GM15510 (cell line): ENCODE measurements around the gene OR2D3.

Source experiments
- POLR2A ChIP-seq: IDR thresholded peaks from 3 replicates; pipeline ENCODE4 v1.6.1; 2011; ENCODE audit warnings: borderline replicate concordance; ENCODE audit not compliant: insufficient read length; ENCODE audit errors: extremely low read depth

The OR2D3 gene, protein sequence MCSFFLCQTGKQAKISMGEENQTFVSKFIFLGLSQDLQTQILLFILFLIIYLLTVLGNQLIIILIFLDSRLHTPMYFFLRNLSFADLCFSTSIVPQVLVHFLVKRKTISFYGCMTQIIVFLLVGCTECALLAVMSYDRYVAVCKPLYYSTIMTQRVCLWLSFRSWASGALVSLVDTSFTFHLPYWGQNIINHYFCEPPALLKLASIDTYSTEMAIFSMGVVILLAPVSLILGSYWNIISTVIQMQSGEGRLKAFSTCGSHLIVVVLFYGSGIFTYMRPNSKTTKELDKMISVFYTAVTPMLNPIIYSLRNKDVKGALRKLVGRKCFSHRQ

DNA sequence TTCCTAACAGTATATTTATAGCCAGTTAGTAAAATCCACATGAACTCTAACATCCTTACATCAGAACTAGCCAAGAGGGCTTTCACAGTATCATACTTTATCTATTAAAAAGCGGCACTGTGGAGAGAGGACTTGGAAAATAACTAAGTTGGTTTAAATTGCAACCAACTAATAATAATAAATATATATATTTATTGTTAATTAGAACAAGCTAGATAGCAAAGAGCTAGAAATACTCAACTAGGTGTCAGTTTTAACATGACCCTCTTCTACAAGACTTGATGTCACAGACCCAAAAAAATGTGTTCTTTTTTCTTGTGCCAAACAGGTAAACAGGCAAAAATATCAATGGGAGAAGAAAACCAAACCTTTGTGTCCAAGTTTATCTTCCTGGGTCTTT, at the start of gene OR2D3:
Gene OR2D3 (plus strand): TSS at position 301 of the 400 bp plus-strand sequence. CDS start 0 bp downstream, at position 301.
- TF ChIP-seq POLR2A: no peak

DNA sequence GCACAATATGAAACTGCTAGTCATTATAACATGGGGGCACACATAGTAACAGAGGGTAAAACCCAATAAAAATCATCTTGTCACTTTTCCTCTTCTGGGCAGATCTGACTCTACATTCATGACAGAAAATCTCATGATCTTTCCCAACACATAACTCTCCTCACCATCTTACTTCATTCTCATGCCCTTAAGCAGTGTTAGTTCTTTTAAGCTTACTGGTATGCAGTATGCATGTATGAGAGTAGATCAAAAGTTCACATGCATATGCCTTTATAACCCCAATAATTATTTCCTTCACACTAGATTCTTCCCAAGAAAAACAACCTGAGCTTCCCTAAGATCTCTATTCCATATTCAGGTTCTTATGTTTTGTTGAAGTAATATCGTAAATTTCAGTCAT, 49.5 kb upstream of the OR2D3 start:
- TF ChIP-seq POLR2A: no peak

DNA sequence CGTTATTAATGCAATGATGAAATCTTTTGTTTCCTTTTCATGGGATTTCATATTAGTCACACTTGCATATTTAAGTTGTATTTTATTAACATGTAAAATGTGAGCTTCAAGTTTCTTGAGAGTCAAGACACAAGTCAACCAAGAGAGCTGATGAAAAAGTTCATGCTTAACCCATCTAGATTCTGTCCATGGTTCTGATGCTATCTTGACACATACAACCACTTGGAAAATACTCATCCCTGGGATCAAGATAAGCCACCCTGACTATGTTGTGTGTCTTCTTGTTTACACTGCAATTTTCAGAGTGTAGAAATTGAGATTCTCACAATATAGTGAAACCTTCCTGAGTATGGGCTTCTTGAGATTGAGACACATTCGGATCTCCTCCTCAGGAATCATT, 45.0 kb upstream of the OR2D3 start:
- no peak for TF ChIP-seq POLR2A

DNA sequence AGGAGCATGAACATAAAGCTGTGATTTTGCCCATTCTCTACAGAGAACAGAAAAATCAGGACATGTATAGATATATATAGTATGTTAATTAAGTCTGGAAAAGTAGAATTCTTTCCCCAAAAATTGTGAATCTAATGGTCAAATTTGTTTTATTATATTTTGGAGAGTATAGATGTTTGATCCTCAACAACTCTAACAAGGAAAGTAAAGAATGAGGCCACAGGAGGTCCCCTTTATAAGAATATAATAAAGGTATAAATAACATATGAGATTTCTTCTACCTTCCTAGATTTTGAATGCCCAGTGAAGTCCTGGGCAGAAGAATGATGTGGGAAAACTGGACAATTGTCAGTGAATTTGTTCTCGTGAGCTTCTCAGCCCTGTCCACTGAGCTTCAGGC, 44.5 kb upstream of the OR2D3 start, which contains the start of gene OR10A4:
Gene OR10A4 (plus strand): TSS at position 301 of the 400 bp plus-strand sequence. CDS start 23 bp downstream, at position 324.
- no peak for TF ChIP-seq POLR2A

DNA sequence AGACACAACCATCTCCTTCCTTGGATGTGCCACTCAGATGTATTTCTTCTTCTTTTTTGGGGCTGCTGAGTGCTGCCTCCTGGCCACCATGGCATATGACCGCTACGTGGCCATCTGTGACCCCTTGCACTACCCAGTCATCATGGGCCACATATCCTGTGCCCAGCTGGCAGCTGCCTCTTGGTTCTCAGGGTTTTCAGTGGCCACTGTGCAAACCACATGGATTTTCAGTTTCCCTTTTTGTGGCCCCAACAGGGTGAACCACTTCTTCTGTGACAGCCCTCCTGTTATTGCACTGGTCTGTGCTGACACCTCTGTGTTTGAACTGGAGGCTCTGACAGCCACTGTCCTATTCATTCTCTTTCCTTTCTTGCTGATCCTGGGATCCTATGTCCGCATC, 43.9 kb upstream of the OR2D3 start:
- no peak for TF ChIP-seq POLR2A

DNA sequence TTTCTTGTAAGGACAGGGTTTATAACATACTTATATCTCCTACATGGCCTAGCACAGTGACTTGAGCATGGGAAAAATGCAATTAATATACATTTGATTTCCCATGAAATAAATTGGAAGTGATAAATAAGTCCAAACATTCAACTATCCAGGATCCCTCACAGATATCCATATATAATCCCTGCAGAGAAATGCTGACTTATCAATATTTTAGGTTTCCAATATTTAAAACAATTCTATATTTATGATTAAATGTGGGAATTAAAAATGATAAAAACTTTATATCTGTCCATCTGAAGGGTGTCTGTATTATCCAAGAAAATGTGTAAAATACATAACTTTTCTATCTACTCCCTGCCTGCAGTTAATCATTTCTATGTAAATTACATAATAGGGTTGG, 38.1 kb upstream of the OR2D3 start:
- no peak for TF ChIP-seq POLR2A

DNA sequence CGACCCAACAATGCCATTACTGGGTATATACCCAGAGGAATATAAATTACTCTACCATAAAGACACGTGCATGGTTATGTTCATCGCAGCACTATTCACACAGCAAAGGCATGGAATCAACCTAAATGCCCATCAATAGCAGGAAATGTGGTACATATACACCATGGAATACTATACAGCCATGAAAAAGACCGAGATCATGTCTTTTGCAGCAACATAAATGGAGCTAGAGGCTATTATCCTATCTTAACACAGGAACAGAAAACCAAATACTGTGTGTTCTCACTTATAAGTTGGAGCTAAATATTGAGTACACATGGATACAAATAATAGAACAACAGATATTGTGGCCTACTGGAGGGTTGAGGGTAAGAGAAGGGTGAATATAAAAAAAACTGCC, 32.0 kb upstream of the OR2D3 start:
- TF ChIP-seq POLR2A: no peak

DNA sequence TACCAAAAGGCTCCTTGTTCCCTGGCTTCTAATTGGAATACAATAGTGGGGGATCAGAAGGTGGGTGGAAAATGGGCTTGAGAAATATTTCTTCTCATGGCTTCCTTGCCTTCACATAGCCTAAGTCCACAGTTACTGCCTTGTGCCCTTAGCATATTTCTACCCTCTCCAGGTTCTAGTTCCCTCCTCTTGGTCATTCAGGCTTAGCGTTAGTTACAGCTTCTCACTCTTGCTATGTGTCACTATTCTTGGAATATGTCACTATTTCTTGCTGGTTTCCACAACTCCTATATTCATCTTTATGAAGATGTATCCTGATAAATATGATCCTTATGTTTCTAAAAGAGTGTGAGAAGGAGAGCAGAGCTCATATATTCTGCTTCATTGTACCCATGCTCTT, 31.0 kb upstream of the OR2D3 start:
- TF ChIP-seq POLR2A: no peak

DNA sequence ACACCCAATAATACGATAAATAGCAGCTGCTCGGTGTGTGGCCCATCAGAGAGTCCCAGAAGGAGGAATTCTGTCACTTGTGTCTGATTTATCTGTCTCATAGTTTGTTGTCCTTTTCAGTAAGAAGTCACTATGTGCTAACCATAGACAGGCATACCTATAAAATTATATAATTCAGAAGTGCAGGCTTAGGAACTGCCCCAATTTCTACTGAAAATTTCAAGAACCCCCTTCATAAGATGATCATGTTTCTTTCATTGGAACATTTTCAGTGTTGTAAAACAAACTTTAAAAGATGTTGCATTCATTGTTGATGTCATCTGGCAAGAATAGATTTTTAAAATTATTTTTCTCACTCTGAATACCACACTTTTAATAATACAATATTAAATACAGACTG, 28.4 kb upstream of the OR2D3 start, which contains the start of gene OR2D2:
Gene OR2D2 (minus strand): TSS at position 101 of the 400 bp plus-strand sequence. CDS start 0 bp downstream, at position 101.
- no peak for TF ChIP-seq POLR2A

DNA sequence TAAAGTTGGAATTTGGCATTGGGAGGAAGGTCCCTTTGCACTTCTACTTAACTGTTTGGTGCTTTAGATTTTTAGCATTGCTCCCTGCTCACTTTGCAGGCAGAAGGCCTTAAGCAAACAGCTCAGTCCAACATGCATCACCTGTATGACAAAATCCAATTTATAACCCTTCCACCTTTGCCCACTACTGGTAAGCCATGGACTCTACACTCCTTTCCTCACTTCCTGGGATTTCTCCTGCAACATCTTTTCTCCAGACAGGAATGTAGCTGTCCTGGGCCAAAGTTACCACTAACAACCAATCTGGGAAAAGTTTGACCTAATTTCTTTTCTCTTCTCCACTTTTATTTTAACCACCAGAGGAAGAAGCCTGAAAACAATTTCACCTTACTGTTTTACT, 26.7 kb upstream of the OR2D3 start:
- TF ChIP-seq POLR2A: no peak

DNA sequence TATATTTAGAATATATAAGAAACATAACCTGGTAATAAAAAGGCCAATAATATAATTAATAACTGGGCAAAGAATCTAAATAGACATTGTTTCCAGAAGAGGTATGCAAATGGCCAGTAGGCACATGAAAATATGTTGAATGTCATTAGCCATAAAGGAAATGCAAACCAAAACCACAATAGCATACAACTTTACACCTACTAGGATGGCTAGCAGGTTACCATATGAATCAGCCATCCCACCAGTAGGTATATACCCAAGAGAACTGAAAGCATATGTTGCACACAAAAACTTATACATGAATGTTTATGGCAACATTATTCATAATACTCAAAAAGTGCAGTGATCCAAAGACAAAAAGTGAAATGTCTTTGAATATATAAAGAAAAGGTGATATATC, 25.8 kb upstream of the OR2D3 start:
- no peak for TF ChIP-seq POLR2A

DNA sequence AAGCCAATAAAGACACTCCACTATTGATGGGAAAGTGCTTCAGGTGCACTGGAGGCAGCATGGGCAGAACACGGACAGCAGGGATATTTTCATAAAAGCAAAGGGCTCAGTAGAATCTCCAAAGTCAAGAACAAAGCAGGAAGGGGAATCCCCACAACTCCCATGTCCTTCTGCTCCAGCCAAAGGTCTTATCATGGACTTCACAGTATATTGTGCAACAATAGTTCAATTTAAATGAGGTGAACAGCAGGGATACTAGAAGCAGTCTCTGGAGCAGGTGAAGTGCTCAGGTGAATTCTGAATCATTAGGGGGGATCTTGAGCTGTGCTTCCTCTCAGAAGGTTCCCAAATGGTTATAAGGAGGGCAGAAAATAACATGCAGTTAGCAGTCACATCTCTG, 21.9 kb upstream of the OR2D3 start:
- no peak for TF ChIP-seq POLR2A

DNA sequence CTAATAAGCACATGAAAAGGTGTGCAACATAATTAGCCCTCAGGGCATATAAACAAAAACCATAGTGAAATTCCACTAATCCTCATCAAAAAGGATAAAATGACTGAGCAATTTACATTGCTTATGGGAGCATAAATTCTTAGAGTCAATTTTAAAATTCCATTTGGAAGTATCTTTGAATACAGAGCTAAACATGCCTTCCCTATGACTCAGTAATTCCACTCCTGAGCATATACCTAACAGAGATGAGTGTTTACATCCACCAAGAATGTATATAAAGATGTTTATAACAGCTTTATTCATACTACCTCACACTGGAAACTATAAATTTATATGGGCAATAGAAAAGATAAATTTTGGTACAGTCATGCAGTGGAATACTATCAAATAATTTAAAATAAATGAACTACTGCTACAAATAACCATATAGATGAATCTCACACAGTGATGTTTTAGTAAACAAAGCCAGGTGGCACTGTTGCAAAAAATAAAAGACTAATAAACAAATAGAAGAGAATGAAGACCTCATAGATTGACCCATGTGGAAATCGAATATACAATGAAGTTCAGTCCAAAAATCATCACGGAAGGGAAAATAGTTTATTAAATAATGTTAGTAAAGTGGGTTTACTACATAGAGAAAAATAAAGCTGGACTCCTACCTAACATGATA, 20.3 kb upstream of the OR2D3 start:
- no peak for TF ChIP-seq POLR2A

DNA sequence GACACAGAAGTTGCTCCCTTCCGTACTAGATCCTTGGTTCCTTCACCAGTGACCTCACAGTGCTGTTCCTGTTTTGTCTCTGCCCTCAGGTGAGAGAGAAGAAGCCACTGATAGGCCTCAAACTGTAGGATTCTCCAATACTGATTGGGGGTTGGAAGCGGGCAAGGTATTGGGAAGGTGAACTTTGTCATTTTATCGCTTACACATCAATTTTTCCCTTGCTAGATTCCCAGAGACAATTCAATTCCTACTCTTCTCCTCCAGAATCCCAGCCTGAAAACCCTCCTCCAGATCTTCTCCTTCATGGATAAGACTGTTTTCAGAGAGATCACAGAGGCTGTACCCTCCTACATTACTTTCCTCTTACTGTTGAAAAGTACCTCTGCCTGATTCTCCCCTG, 9.4 kb upstream of the OR2D3 start:
- no peak for TF ChIP-seq POLR2A

DNA sequence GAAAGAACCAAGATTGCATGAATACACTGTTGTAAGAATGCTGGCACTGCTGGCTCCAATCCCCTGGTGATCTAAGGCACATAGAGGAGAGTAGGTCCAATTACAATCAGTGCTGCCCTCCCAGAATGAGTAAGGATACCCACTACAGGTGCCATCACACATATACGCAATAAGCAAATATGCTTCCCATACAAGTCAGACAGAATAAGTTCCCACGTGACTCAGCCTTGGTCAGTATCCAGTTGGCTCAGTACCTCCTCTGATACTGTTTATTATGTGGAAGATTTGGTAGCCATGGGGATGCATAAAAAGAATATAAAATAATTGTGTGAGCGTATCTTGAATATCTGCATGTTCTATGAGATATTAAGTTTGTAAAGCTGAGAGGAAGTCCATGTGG, 8.9 kb upstream of the OR2D3 start:
- TF ChIP-seq POLR2A: no peak

DNA sequence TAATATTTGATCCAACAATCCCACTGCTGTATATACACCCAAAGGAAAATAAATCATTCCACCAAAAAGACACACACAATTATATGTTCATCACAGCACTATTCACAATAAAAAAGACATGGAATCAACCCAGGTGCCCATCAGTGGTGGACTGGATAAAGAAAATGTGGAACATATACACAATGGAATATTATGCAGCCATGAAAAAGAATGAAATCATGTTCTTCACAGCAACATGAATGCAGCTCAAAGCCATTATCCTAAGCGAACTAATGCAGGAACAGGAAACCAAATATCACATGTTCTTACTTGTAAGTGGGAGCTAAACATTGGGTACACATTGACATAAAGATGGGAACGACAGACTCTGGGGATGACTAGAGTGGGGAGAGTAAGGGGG, 1.1 kb upstream of the OR2D3 start:
- TF ChIP-seq POLR2A: no peak
